M059J (cell line): ENCODE data around the gene AFAP1. TPM values are rescaled to one million over a fixed set of nuclear protein-coding genes. Genes with fewer than 3 reads are reported as not detected.

Source experiments
- DNase-seq: peaks from one replicate; pipeline ENCODE4 v3.0.0-alpha.2; 2012; ENCODE audit warnings: low read depth
- total RNA-seq: library from RNA; depleted of rRNA; stranded (reverse); fragments of >200 nt; shearing (Covaris generic); gene quantifications from 2 replicates; pipeline ENCODE4 v1.2.3, GENCODE V29; 2014

AFAP1 gene
- total RNA-seq, 1 experiment from 2014 or later = 53.8 TPM

DNA sequence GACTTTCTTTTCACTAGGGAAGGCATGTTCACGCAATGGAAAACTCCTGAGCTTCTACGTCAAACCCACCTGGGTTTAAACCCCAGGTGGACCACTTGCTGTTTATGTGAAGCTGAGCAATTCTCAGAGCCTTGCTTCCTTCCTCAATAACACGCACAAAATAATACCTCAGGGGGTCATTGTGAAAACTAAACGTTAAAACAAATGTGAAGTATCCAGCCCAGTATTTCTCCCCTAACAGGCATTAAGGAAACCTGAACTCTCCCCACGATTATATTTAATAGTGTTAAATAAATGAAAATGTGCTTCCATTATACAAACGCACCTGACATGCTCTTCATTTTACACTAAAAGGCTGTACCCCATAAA is 117.5 kb downstream of the AFAP1 start:
- no peak for DNase-seq

DNA sequence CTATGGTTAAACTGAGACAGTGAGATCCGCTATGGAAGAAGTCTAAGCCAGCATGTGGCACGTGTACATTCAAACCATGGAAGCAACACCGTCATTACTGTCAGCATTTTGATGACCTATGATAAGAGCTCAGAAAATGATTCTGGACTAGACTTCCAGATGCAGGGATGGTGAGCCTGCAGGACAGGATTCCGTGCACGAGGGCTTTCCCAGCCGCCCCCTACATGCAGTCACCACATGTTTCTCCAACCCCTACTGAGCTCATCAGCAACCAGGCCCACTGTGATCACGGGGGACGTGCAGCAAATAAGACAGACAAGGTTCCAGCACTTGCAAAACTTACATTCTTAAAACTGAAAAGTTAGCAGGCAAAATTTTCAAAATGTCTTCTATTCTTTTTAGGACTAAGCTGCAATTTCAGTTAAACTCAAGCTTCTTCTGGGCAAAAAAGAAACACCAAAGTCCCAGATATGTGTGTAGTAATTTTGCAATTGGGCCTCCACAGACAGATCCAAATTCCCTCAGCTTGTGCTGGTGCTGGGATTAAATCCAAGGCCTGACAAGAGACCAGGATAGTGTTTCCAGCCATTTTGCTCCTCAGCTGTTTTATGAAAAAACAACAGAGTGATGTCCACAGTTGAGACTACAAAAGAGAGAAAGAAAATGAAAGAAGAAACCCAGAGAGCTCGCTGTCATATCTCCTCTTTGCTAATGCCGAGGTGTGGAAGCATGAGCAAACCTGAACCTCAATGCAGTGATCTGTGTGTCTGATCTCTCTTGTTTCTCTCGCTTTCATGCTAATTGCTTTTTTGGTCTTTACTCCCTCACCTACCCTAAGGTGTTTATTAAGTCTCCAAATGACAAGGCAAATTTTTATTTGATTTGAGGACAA is 118.2 kb downstream of the AFAP1 start:
- no peak for DNase-seq

DNA sequence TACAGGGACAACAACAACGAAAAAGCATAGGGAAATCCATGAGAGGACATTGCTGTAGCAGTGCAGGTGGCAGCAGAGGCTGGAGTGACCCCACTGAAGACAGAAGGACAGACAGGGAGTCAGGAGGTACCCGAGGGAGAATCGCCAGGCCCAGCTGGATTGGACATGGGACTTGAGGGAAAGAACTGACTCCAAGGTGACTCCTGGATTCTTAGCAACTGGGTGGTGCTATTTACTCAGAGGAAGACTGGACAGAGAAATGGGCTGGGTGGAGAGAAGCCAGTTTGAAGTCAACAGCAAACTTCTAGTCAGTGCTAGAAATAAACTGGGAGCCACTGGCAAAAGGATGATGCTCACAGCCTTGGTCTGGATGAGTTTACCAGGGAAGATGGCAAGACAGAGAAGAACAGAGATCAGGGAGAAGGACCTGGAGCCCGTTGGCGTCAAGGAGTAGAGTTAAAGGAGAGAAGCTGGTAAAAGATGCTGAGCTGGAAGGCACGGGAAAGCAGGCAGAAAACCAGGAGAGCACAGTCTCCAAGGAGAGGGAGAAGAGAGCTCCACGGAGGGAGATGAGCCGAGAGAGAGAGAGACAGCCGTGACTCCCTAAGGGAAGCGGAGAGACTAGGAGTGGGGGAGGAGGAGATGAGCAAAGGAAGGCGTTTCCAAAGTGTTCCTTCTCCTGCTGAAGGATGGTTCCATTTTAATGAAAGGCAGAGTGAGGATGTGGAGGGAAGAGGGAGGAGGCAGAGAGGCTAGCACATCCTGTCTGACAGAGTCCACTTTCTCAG is 119.4 kb downstream of the AFAP1 start:
- no peak for DNase-seq

DNA sequence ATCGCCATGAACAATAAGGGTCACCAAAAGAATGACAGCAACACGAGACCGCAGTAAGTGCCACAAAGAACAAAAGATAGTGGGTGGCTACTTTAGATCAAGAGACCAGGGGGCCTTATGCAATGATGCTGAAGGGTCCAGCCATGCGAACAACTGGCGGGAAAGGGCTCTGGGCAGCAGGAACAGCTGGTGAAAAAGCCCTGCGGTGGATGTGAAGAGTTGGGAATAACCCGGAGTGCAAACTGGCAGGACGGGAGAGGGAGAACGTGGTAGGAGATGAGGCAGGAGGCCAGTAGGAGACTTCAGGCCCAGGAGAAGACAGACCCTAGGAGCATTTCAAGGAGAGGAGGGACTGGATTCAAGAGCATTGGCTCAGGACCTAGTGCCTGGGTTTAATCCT is 120.2 kb downstream of the AFAP1 start:
- no peak for DNase-seq

DNA sequence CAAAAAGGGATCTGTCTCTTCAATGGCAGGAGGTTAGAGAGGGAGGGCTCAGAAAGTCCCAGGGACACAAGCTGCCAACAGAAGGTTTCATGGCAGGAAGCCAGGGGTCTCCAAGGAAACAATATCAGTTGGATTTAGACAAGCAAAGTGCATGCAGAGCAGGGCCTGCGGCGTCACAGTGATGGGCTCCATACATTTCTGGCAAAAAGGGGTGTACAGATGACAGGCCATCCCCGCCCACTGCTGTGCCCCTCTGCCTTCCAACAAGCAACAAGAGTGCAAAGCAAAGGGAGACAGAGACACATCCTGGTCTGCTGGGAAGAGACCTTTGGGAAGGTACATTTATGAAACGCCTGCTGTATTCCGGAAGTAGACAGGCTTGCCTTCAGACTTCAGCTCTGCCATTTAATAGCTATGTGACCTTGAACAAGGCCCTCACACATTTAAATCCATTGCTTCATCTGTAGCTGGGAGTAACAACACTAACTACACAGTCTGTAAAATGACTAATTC is 121.2 kb downstream of the AFAP1 start:
- peak; percentile 31 for DNase-seq

DNA sequence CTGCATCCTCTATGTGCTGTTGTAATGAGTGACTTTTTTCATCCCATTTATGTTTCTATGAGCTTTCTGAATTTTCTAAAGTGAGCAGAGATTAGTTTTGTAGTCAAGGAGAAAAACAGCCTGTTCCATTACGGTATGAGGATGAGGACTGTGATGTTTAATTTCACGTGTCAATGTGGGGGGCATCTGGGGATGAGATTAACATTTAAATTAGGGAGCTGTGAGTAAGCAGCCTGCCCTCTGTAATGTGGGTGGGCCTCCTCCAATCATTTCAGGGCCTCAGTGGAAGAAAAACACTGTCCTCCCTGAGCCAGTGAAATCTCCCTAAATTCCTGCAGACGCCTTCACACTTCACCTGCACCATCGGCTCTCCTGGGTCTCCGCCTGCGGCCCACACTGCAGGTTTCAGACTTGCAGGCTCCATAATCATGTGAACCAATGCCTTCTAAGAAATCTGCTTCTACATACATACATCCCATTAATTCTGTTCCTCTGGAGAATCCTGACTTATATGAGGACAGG is 121.7 kb downstream of the AFAP1 start:
- DNase-seq = no peak

DNA sequence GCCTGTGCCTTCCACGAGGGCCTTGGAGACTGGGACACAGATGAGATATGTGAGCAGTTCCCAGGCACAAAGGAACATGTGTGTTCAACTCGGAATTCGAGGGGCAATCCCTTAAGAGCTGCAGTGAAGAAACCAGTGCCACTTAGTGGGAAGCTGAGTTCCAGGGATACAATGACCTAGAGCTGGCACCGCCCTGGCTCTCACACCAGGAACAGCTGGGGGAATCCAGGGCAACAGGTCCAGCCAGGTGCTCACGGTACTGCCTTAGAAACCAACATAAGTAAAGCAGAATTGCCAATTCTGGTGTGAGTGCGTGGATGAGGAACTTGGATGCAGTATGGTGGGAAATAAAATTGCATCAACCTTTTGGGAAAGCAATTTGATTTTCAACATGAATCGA is 122.9 kb downstream of the AFAP1 start:
- DNase-seq = no peak

DNA sequence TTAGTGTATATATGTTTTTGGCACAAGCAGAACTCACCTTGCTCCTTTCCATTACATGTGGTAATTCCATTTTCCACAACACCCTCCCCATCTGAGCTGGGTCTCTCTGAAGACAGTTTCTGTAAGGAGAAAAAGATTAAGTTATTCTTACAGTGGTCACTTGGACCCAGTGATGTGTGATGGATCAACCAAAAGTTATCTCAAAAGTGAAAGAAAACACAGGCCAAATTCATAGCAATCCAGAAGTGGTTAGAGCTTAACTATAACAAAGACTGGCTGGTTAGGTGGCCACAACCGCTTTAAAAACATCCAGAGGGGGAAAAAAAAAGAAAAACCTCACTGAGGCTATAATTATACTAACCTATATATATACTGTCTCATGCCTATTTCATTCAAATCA is 123.7 kb downstream of the AFAP1 start:
- no peak for DNase-seq

DNA sequence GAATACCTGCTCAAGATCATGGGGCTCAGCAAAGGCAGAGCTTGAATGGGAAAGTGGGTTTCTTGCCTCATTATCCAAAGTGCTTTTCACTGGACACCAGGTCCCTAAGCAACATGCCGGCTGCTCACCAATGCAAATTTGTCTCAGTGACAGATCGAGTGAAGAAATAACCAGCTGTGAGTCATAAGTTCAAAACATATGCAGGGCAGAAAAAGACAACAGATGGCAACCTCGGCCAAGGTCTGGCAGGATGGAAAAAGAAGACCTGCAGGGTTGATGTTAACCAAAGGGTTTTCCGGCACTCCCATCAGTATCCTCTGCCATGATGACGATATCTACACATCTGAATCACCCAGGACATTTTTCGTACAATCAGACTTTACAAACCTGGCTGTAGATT is 124.1 kb downstream of the AFAP1 start:
- peak; percentile 85 for DNase-seq

DNA sequence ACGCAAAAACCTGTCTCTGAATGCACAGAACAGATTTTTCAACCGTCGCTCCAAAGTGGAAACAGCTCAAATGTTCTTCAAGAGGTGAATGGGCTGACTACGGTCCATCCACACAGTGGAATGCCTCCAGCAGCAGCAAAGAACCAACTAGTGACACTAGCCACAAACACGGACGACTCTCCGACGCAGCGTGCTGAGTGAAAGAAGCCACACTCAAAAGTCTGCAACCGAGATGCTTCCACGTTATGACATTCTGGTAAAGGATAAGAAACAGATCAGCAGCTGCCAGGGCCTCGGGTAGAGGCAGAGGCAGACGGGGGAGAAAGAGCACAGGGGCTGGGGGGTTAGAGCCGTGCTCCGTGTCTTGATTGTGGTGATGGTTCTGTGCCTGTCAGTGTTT is 125.2 kb downstream of the AFAP1 start:
- no peak for DNase-seq

DNA sequence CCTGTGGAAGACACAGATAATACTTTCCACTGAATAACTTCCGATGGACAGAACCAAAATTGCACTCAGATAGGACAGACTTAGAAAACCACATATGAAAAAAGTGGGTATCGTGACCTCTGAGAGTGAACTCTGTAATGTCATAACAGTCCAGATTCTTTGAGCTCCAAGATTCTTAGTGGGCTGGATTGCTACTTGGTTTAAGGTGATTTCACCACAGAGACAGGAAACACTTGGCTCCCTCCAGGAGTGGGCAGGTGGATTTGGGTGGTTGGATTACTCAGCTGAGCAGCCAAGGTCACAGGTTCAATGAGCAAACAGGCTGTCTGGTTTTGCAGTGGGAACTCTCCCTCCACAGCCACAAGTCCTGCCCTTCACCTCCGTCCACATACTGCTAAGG is 126.0 kb downstream of the AFAP1 start:
- peak; percentile 90 for DNase-seq

DNA sequence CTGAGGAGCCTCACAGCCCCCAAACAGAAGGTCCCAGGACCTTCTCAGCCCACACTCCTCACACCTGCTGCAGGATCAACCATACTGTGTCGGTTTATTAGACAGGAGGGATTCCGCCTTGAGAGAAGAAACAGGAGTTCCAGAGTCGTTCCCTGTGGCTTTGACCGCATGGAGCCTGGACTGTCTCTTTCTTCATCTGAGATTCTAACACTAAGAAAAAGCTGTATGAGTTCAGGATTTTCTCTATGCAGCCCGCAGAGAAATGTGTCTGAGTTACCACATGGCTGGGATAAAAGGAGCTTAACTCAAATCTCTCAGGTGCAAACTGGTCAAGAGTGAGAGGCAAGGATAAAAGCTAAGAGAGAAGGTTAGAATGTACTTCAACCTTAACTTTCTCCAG is 126.7 kb downstream of the AFAP1 start:
- no peak for DNase-seq

DNA sequence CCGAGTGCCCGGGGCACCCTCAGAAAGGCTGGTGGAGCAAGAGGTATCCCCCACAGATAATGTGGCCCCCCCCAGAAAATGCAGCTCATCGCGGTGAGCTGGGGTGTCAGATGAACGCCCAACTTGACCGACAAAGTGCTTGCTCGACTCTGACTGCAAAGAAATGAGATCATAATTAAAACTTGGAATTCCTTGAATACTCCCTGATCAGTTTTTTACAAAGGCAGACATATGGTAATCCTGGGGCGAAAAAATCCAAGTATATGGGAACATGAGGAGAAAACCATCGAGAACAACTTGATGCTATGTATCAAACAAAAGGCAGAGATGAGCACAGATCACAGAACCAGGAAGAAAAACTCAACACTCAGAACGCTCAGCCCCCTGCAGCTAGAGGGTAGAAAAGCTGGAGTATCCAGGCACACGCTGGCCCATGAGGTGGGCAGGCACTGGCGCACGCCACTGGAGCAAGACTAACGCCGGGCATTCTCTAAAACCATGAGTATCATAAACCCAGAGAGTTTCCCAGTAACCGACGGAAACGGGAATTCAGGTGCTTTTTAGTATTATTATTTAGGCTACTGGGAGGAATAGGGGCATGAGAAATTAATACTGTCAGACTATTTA is 127.3 kb downstream of the AFAP1 start:
- no peak for DNase-seq

DNA sequence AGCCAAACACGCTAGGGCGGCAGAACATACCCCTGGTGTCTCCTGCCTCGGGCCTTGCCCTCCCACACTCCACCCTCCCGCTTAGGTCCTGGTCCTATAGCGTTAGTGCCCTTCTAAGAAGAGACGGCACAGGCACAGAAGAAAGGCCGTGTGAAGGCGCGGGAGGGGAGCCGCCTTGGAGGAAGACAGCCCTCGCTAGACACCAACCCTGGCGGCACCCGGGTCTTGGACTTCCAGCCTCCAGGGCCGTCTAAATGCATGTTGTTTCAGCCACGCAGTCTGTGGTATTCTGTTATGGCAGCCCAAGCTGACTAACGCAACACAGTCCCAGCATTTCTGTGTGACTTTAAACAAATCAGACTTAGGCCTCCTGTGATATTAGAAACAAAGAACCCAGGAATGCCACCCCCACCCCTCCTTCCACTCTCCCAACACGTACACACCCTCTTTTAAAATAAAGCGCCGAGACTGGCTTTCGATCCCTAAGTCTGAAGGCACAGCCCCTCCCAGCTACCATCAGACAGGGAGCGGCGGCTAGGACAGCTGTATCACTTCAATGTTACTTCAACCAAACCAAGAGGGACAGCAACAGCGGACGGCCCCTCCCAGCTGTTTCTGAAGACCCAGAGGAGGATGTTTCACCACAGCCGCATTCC is 128.0 kb downstream of the AFAP1 start:
- no peak for DNase-seq

DNA sequence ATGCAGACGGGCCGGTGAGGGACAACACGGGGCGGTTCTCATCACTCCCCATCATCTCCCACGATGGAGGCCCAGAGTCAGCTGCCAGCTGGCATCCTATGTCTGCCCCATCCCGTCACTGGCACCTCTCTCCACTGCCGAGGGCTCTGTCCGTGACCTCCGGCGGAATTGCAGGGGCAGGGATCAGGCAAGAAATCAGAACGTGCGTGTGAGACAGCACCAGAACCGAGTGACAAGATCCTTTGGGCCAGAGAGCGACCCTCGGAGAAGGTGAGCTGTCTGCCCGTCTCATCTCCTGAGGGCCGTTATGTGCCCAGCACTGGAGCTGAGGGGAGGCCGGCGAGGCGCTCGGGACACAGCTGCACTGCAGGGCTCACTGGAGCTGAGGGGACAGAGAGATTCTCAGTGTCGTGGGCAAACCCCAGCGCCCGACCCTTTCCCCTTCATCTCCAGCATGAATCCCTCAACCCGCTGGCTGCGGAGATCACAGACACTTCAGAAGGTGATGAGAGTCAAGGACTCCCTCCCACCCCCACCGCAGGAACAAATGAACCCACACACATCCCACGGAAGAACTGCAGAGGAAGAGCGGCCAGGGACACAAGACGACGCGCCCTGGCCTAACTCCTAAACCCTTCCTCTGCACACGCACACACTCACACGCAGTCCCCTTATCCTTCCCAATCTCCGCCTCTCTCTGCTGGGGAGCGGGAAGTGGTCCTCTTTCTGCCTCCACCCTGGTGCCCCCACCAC is 128.7 kb downstream of the AFAP1 start:
- no peak for DNase-seq

DNA sequence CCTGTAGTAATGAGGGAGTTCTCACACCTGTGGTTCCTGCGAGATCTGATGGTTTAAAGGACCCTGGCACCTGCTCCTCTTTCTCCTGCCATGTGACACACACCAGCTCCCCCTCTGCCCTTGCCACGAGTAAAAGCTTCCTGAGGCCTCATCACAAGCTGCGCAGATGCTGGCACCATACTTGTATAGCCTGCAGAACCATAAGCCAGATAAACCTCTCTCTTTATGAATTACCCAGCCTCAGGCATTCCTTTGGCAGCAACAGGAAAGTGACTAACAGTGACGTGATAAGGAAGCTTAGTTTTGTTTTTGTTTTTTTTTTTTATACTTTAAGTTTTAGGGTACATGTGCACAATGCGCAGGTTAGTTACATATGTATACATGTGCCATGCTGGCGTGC is 130.9 kb downstream of the AFAP1 start:
- peak; percentile 82 for DNase-seq

DNA sequence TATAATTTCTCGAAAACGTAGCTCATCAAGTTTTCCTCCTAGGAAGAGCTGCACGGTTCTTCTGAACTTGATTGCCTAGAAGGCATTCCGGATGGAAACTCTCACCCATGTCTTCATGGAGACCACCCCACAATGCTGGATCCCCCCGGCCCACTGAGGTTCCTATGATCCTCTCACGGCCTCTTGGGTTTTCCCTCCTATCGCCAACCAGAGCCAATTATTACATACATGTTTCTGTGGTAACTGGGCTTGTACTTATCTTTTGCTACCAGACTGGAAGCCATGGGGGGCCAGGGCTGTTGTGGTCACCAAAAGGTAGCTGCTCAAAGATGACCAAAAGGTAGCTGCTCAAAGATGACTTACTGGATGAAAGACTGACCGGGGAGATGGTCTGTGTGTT is 131.5 kb downstream of the AFAP1 start:
- DNase-seq = no peak

DNA sequence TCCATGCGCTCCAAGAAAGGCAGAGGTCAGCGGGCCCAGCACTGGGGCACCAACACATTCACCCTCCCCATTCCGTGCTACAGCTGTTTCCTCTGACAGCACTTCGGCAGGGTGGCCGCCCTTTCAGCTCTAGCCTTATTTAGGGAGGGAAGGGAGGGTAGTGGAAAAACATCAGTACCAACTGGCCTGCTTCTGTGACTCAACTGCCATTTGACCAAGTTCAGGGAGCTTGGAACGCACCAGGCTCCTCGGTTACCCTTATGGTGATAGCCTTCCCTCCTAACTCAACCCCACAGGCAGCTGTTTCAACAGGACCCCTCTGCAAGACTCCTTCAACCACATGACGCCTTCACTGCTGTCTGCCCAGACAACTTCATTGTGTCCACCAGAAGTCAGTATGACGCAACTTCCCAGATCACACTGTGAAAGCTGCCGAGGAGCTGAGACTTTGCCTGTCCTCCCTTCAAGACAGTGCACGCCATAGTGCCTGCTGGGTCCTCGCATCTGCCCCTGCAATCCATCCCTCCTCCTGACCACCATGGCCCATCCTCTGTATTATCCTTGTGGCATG is 132.2 kb downstream of the AFAP1 start:
- DNase-seq = no peak

DNA sequence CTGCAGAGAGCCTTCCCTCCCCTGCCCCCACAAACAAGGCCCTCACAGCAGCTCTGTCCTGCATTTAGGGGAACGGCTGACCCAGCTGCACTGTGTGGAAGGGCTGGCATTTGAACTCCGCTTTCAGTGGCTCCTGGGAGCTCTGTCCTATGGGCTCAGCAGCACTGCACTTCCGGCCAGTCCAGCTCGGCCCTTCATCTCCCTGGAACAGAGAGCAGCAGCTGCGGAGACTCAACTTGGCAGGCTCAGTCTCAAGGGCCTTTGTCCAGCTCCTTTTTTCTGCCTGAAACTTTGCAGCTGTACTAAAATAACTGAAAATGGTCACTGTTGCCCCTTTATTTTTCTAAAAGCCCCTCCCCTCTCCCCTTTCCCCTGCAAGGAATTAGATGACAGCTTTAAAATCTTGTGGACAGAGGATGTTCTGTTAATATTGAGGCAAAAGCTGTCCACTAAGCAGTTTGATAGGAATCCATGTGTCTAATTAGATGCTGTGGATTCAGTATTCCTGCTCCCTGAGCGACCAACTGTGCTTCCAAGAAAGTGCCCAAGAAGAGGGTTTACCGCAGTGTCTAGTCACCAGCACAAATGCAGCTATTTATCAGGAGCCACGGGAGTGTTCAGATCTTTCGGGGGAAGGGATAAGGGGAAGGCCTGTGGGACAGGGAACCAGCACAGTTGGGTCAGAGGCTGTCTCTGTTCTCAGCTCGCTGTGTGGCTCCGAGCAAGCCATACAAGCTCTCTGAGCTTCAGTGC is 133.1 kb downstream of the AFAP1 start:
- no peak for DNase-seq
